Endothelial cell of umbilical vein (primary cell): ENCODE measurements around the gene NRDE2. TPM values are rescaled to one million over a fixed set of nuclear protein-coding genes. Genes with fewer than 3 reads are reported as not detected.

ENCODE experiments used
- BruUV-seq: library from RNA; stranded (reverse); fragments of 400-500 nt; replicated peaks from 2 replicates; lab custom pipeline; 2021; lab: Mats Ljungman, UMichigan
- CTCF ChIA-PET: fragments of 300-600, 350-600 bp; sonication (Branson Sonifier 250); formaldehyde crosslinking; loops from one replicate; lab custom pipeline; 2021; ENCODE audit warnings: antibody characterized with exemption, inconsistent platforms; lab: Charles Lee
- POLR2A ChIA-PET: fragments of 300-600, 350-600 bp; sonication (Branson Sonifier 250); formaldehyde crosslinking; loops from one replicate; lab custom pipeline; 2021; ENCODE audit warnings: antibody characterized with exemption, inconsistent platforms; lab: Charles Lee
- DNase-seq: peaks from one replicate; pipeline ENCODE4 v3.0.0-alpha.2; 2011; ENCODE audit warnings: low read depth, low spot score
- FAIRE-seq: peaks from 2 replicates; lab custom pipeline; 2011; peaks lifted over from hg19 to GRCh38; lab: Jason Lieb, UNC
- H2AFZ ChIP-seq: 2 replicates; pipeline ENCODE4 v1.6.0; 2012; ENCODE audit warnings: low read depth, low read length, control low read depth, inconsistent platforms
- H3K27ac ChIP-seq: 2 replicates; pipeline ENCODE4 v1.5.1; 2011; ENCODE audit warnings: low read depth, mild to moderate bottlenecking, control low read depth, low read length, moderate library complexity; ENCODE audit not compliant: insufficient read depth
- H3K27me3 ChIP-seq, 2 experiments: 2 replicates each; pipeline versions ENCODE4 v1.6.0 to v1.6.1; 2011; ENCODE audit warnings: low read length in 2 of 2, mixed read lengths in 1 of 2; ENCODE audit not compliant: control insufficient read depth in 2 of 2, insufficient read depth in 2 of 2
- H3K36me3 ChIP-seq, 2 experiments: 2 replicates in 1 of 2; 3 replicates in 1 of 2; pipeline ENCODE4 v1.5.1; 2011; ENCODE audit warnings: low read length in 2 of 2, mild to moderate bottlenecking in 1 of 2, moderate library complexity in 1 of 2; ENCODE audit not compliant: control insufficient read depth in 2 of 2, insufficient read depth in 2 of 2; ENCODE audit errors: extremely low read depth in 1 of 2
- H3K4me1 ChIP-seq: 3 replicates; pipeline ENCODE4 v1.5.1; 2011; ENCODE audit warnings: mild to moderate bottlenecking, low read length; ENCODE audit not compliant: control insufficient read depth, insufficient read depth; ENCODE audit errors: extremely low read depth
- H3K4me2 ChIP-seq: 2 replicates; pipeline ENCODE4 v1.6.1; 2011; ENCODE audit warnings: low read length, control low read depth, mixed read lengths; ENCODE audit not compliant: insufficient read depth
- H3K4me3 ChIP-seq, 3 experiments: fragments of 200-600 bp in 1 of 3; sonication (generic), shearing (Covaris generic) in 1 of 3; replicated peaks in 1 of 3; 2 replicates each; pipeline ENCODE4 v1.5.1; 2011 to 2016; ENCODE audit warnings: control low read depth in 3 of 3, low read length in 3 of 3, mild to moderate bottlenecking in 2 of 3, inconsistent platforms in 1 of 3, low read depth in 1 of 3, moderate library complexity in 1 of 3; ENCODE audit not compliant: insufficient read depth in 1 of 3
- H3K79me2 ChIP-seq: 2 replicates; pipeline ENCODE4 v1.6.0; 2012; ENCODE audit warnings: low read length, inconsistent platforms; ENCODE audit not compliant: control insufficient read depth, insufficient read depth
- H3K9ac ChIP-seq: replicated peaks from 2 replicates; pipeline ENCODE3; 2011; ENCODE audit warnings: low read length, control low read depth; ENCODE audit not compliant: insufficient read depth; ENCODE audit errors: extremely low read depth
- H3K9me1 ChIP-seq: replicated peaks from 3 replicates; pipeline ENCODE4 v1.6.0; 2011; ENCODE audit warnings: mild to moderate bottlenecking, low read length; ENCODE audit not compliant: control insufficient read depth, insufficient read depth; ENCODE audit errors: extremely low read depth
- H3K9me3 ChIP-seq: replicated peaks from 2 replicates; pipeline ENCODE4 v1.5.1; 2012; ENCODE audit warnings: low read length, inconsistent platforms; ENCODE audit not compliant: control insufficient read depth, insufficient read depth
- H4K20me1 ChIP-seq: replicated peaks from 2 replicates; pipeline ENCODE3; 2011; ENCODE audit warnings: mild to moderate bottlenecking, low read length; ENCODE audit not compliant: control insufficient read depth, insufficient read depth; ENCODE audit errors: extremely low read depth
- CTCF ChIP-seq, 2 donors: IDR thresholded peaks; 1 replicate in 1 of 2; 2 replicates in 1 of 2; pipeline ENCODE4 v1.5.1; 2011; ENCODE audit warnings: low read length in 2 of 2, mild to moderate bottlenecking in 2 of 2, moderate library complexity in 2 of 2, control low read depth in 1 of 2, inconsistent platforms in 1 of 2, low read depth in 1 of 2; ENCODE audit not compliant: insufficient read depth in 1 of 2; ENCODE audit errors: extremely low read depth in 1 of 2
- EZH2 ChIP-seq: IDR thresholded peaks from 2 replicates; pipeline ENCODE4 v1.6.1; 2012; ENCODE audit warnings: borderline replicate concordance, low read depth, mild to moderate bottlenecking, moderate library complexity, low read length, inconsistent platforms; ENCODE audit not compliant: severe bottlenecking
- FOS ChIP-seq: IDR thresholded peaks from 2 replicates; pipeline ENCODE4 v1.6.1; 2011; ENCODE audit warnings: mild to moderate bottlenecking, low read length, moderate library complexity, borderline replicate concordance; ENCODE audit not compliant: insufficient read depth
- GATA2 ChIP-seq: IDR thresholded peaks from 2 replicates; pipeline ENCODE4 v1.7.0; 2011; ENCODE audit warnings: low read depth, mild to moderate bottlenecking, moderate library complexity, mixed read lengths, low read length; ENCODE audit not compliant: insufficient read length, insufficient read depth
- JUN ChIP-seq: IDR thresholded peaks from 2 replicates; pipeline ENCODE4 v1.6.1; 2011; ENCODE audit warnings: borderline replicate concordance, low read depth; ENCODE audit not compliant: insufficient read length, insufficient read depth
- MAX ChIP-seq: IDR thresholded peaks from 2 replicates; pipeline ENCODE4 v1.6.1; 2011; ENCODE audit not compliant: insufficient read depth, insufficient read length
- MYC ChIP-seq: IDR thresholded peaks from one replicate; pipeline ENCODE4 v1.6.1; 2011; ENCODE audit warnings: mild to moderate bottlenecking, low read depth, low read length
- POLR2A ChIP-seq: IDR thresholded peaks from 2 replicates; pipeline ENCODE4 v1.6.1; 2012; ENCODE audit warnings: low read depth, mild to moderate bottlenecking, control low read depth, low read length
- POLR2AphosphoS5 ChIP-seq: IDR thresholded peaks from 2 replicates; pipeline ENCODE4 v1.6.1; 2012; ENCODE audit warnings: low read depth, mild to moderate bottlenecking, control low read depth, low read length, moderate library complexity; ENCODE audit not compliant: insufficient read depth
- dilution Hi-C: fragments of 300-500 bp; cut with MboI; formaldehyde crosslinking; loops from one replicate; pipeline ENCODE4 v1.15.0; 2019; ENCODE audit warnings: low sequenced_read_pairs; ENCODE audit not compliant: extremely low pct_ligation_motif_present
- intact Hi-C: fragments of 100-400 bp; cut with micrococcal nuclease; formaldehyde crosslinking; loops from one replicate; pipeline ENCODE4 v1.10.0; 2022
- polyA plus RNA-seq, 4 experiments: library from polyadenylated mRNA; depleted of rRNA in 3 of 4; stranded (reverse) in 3 of 4; unstranded in 1 of 4; fragments of >200 nt; gene quantifications; 2 replicates each; pipeline versions ENCODE4 v1.2.1 to v1.2.3, GENCODE V29; 2011 to 2012; ENCODE audit warnings: missing spikeins in 1 of 4
- total RNA-seq: library from RNA; stranded (reverse); gene quantifications from 2 replicates; pipeline ENCODE4 v1.2.3, GENCODE V29; 2021

The NRDE2 gene
- total and polyA plus RNA-seq, 2 donors (not counting 3 experiments of a cell fraction or from before 2014, with no cell fraction given), result 8.5 to 22.1 TPM

DNA sequence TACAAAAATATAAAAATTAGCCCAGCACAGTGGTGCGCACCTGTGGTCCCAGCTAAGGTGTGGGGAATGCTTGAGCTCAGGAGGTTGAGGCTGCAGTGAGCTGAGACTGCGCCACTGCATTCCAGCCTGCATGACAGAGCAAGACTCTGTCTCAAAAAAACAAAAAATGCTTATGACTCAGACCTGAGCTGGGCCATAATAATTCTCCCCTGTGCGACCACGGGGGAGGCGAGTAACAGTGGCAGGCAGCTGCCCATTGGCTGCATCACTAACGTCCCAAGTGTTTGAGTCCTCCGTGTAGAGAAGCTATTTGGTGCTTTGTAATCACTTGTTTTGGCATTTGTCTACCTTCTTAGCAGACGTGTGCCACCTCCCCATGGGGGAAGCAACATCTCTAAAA lies 50.5 kb downstream of the NRDE2 start:
- no peaks in the 10 kb centered on the region for H3K9me3 ChIP-seq
- H3K79me2 ChIP-seq, result no peaks in the 10 kb centered on the region
- BruUV-seq, result no TSS peak
- no peak overlapping the region for H3K9ac ChIP-seq
- TF ChIP-seq GATA2, result no peak
- TF ChIP-seq MYC, result no peak
- peak; percentile 53 for TF ChIP-seq FOS
- no peak overlapping the region for H3K4me3 ChIP-seq
- peak; percentile 14 for DNase-seq
- no peak overlapping the region for H3K27ac ChIP-seq
- ChIA-PET CTCF (interaction anchor here (0.8 to 1.1 kb wide), 5 partner anchors 8 to 477 kb away, joined by 3 to 6 read pairs (median 4); no protein-coding TSS in a partner anchor), POLR2A (no interaction called here)
- H3K4me2 ChIP-seq, result no peak overlapping the region
- intact Hi-C loops (no loop called here), dilution Hi-C loops (no loop called here)
- no peak overlapping the region for H2AFZ ChIP-seq
- H4K20me1 ChIP-seq, result no peaks in the 10 kb centered on the region
- no peaks in the 10 kb centered on the region for H3K9me1 ChIP-seq
- FAIRE-seq, result no peak
- H3K4me1 ChIP-seq, result peaks cover 9% of the 10 kb centered on the region
- H3K36me3 ChIP-seq, result peaks cover 8% of the 10 kb centered on the region in 2 experiments
- H3K27me3 ChIP-seq, result no peaks in the 10 kb centered on the region

- Histone ChIP-seq H3K9me1 (no peaks in the 10 kb centered on the region), H3K27me3 (no peaks in the 10 kb centered on the region), H3K4me1 (peaks cover 20% of the 10 kb centered on the region), H3K4me3 (no peak overlapping the region), H3K9ac (no peak overlapping the region), H2AFZ (no peak overlapping the region), H3K4me2 (no peak overlapping the region), H3K79me2 (no peaks in the 10 kb centered on the region), H3K36me3 (peaks cover 8% of the 10 kb centered on the region in 2 experiments), H3K9me3 (no peaks in the 10 kb centered on the region), H3K27ac (no peak overlapping the region), H4K20me1 (no peaks in the 10 kb centered on the region)
- ChIA-PET CTCF (no interaction called here), POLR2A (no interaction called here)
- TF ChIP-seq MAX (no peak), JUN (no peak), FOS (no peak), MYC (no peak), POLR2AphosphoS5 (no peak), CTCF (IDR thresholded peaks at IDR 0.05; ENCODE audit: extremely low read depth in 1 of 2, insufficient read depth in 1 of 2, low read depth in 1 of 2, low read length in 2 of 2) (no peak), GATA2 (no peak), POLR2A (no peak), EZH2 (no peak)
- FAIRE-seq (no peak), DNase-seq (no peak)
- BruUV-seq, result no TSS peak
- intact Hi-C loops (no loop called here), dilution Hi-C loops (no loop called here)
Measured at GRCh38 chr14:90280096-90280495, 51.6 kb downstream of the NRDE2 start.
